COLO829 (cell line): ENCODE results near the gene IFITM5.
"Not testable (repeated sequence)": the region's sequence is repeated elsewhere in the genome, so short reads cannot be mapped to it uniquely, and the experiment has no call there.

Source experiments
- DNase-seq: peaks from one replicate; pipeline ENCODE4 v3.0.0; 2012; ENCODE audit warnings: low spot score

IFITM5 gene

DNA sequence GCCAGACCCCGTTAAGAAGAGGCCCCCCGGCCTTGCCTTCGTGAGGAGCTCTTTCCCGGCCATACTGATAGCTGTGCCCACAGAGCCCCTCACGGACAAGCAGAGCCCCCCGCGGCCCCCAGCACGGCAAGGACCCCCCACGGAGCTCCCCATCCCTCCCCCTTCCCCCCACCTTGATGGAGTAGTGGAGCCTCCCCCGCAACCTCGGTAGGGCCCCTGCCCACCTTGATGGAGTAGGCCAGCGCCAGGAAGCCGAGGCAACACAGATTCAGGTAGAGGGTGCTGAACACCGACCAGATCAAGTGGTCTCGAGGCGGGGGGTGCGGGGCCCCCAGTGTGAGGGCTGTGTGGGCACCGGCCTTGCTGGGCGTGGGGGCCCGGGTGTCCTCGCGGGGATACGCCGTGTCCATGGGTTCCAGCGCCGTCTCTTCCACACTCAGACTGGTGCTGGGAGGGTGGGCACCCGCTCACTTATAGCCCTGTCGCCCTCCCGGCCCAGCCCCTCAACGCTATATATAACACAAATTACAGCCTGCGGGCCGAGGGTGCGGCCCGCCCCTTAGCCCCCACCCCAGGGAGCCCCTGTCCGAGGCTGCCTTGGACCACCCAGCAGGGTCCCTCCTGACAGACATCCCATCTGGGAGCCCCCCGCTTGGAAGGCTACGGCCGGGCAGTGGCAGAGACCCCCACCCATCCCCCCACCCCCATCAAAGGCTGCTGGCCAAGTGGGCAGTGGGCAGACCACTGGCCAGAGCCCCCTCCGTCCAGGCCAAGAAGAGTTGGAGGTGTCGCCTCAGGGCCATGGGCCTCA, at the start of gene IFITM5:
Gene IFITM5 (minus strand): TSS at position 446 of the 811 bp plus-strand sequence. CDS start 36 bp downstream, at position 410.
- DNase-seq: no peak

DNA sequence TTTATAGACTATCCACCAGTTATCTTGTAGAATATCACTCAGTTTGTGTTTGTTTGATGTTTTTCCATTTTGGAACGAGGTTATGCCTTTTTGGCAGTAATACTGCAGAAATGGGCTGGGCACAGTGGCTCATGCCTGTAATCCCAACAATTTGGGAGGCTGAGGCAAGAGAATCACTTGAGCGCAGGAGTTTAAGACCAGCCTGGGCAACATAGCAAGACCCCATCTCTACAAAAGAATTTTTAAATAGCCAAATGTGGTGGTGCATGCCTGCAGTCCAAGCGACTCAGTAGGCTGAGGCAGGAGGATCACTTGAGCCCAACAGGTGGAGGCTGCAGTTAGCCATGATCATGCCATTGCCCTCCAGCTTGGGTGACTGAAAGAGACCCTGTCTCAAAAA, 47.2 kb upstream of the IFITM5 start:
- DNase-seq: no peak

DNA sequence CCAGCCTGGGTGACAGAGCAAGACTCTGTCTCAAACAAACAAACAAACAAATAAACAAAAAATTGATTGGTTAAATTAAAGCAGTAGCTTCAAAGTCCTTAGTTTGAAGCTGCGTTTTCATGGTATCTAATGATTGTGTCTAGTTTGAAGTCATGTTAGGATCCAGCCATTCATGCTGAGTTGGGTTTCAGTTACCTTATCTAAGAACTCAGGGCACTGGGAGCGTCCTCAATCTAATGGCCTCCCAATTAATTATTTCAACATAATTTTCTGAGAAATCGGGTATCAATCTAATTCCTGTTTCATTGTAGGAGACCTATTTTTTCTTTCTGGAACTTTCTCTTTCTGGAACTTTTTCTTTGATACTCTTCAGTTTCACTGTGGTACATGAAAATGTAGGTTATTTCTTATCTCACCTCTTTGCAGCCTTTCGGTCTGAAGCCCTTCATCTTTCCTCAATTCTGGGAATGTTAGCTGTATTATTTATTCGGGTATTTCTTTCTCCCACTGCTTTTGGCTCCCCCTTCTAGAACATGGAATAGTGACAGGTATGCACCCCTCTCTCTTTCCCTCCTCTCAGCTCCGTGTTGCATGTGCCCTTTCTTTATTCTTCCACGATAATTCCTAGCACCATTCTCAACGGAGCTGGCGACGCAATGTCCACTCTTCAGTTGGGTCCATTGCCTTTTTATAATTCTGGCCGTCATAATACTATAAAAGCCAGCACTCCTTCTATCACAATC, 45.7 kb upstream of the IFITM5 start:
- DNase-seq: no peak

GRCh38 chr11:342328-342727, 43.0 kb upstream of the IFITM5 start:
- peak; percentile 94 for DNase-seq

DNA sequence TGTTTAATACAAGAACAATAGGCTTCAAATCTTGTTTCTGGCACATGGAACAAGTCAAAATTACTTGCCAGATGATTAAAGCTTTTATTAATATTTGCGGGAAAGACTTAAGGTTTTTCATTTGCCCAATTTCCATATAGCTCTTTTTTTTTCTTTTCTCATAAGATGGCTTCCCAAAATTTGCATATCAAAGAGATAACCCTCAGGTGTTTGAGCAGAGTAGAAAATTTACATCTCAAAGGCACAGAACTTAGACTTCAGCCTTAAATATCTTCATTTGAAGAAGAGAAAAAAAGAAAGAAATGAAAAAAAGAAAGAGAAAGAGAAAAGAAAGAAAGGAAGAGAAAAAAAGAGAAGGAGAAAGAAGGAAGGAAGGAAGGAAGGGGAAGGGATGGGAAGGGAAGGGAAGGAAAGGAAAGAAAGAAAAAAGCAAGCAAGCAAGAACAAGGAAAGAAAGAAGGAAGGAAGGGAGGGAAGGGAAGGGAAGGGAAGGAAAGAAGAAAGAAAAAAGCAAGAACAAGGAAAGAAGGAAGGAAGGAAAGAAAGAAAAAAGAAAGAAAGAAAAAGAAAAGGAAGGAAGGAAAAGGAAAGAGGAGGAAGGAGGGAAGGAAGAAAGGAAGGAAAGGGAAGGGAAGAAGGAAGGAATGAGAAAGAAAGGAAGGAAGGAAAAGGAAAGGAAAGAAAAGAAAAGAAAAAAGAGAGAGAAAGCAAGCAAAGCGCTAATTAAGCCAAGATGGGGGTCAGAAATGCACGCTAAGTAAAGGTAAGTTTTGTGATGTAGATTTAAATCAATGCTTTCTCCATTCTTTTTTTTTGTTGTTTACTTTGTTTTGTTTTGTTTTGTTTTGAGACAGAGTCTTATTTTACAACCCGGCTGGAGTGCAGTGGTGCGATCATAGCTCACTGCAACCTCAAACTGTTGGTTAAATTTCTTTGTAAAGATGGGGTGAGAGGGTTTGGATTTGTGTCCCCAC, 41.5 kb upstream of the IFITM5 start:
- DNase-seq: no peak

DNA sequence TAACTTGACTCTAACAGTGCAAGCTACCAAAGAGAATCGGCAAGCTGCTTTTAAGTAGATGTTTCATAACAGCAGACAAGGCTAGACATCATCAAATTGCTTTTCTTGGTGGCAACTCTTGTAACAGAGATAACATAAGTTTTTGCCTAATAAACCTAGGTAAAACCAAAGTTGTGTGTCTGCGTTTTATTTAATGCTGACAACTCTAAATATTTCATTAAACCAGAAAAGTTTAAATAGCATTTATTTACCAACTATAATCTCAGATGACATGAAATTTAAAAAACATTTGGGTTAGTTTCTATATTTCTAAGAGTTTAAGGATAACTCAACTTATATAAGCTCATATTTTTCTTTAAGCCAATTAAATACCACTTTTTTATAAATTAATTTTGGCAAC, 40.6 kb upstream of the IFITM5 start:
- no peak for DNase-seq

DNA sequence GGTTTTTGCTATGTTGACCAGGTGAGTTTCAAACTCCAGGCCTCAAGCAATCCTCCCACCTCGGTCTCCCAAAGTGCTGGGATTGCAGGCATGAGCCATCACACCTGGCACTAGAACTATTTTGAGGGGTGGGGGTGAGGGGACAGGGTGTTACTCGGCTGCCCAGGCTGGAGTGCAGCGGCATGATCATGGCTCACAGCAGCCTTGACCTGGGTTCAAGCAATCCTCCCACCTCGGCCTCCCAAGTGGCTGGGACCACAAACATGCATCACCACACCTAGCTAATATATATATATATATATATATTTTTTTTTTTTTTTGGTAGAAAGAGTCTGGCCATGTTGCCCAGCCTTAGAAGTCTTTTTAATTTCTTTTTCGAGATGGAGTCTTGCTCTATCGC, 38.4 kb upstream of the IFITM5 start:
- no peak for DNase-seq

DNA sequence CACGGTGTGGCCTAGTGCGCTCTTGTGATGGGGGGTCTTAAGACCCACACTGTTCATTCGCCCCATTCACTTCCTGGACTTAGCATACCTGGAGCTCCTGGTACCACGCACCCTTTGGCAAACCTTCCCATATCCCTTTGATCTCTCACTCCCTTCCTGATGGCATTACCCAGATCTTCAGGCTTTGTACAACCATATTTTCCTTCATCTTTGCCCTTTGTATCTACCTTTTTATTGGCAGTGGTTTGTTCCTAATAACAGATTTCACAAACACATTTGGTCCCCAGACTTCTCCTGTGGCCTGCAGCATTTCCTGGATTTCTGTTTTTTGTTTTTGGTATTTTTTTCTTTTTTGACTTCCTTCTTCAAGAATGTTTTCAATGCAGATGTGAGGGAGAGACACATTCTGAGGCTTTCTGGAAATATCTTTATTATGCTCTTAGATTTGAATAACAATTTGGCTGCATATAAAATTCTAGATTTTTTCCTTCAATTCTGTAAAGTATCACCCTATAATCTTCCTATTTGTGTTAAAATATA, 37.4 kb upstream of the IFITM5 start:
- no peak for DNase-seq

GRCh38 chr11:335779-336658, 36.7 kb upstream of the IFITM5 start:
- DNase-seq: no peak

- no peak for DNase-seq
These were observed 35.1 kb upstream of the IFITM5 start for GRCh38 chr11:334264-334994.

GRCh38 chr11:333616-334263, 34.4 kb upstream of the IFITM5 start:
- not testable (repeated sequence) for DNase-seq

GRCh38 chr11:332651-333480, 33.5 kb upstream of the IFITM5 start:
- DNase-seq: no peak

DNA sequence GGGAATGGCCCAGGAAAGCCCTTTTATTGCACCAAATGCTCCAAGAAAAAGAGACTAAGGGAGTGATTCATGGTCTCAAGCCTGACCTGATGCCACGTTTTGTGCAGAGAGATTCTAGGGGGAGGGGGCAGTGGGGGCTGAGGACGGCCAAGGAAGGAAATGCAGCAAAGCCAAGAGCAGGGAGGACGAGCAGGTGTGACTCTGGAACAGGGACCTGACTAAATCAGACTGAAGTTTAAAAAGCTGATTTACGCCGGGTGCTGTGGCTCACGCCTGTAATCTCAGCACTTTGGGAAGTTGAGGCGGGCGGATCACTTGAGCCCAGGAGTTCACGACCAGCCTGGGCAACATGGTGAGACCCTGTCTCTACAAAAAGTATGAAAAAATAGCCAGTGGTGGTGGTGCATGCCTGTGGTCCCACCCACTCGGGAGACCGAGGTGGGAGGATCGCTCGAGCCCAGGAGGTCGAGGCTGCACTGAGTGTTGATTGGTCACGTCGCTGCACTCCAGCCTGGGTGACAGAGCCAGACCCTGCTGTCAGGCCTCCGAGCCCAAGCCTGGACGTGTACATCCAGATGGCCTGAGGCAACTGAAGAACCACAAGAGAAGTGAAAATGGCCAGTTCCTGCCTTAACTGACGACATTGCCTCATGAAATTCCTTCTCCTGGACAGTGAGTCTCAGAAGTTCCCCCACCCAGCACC, 32.2 kb upstream of the IFITM5 start:
- DNase-seq: no peak

GRCh38 chr11:330694-331357, 31.5 kb upstream of the IFITM5 start:
- DNase-seq: no peak

DNA sequence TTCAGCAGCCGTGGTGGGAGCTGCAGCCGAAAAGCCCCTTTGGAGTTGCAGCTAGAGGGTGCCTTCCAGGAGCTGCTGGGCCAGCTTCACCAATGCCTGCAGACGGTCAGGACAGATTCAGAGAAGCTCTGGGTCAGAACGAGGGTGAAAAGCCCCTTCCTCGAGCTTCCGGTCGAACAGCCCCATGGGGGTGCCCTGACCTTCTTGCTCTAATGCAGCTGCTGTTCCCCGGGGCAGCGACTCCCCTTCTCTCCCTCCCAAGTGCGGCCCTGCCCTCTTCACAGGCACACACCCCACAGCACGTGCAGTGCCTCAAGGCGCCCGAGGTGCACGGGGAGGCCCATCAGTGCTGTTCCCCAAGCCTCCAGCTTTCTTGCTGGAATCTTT, 31.0 kb upstream of the IFITM5 start:
- no peak for DNase-seq

DNA sequence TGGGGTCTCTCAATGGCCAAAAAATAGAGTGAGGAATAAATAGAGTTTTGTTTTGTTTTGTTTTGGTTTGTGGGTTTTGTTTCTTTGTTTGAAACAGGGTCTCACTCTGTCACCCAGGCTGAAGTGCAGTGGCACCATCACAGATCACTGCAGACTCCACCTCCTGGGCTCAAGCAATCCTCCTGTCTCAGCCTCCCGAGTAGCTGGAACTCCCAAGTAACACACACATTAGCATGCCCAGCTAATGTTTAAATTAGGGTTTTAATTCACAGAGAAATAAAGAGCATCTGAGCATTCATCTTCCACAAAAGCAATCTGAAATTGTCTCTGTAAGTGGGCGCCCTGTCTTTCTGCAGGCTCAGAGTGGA, 30.5 kb upstream of the IFITM5 start:
- DNase-seq: no peak

DNA sequence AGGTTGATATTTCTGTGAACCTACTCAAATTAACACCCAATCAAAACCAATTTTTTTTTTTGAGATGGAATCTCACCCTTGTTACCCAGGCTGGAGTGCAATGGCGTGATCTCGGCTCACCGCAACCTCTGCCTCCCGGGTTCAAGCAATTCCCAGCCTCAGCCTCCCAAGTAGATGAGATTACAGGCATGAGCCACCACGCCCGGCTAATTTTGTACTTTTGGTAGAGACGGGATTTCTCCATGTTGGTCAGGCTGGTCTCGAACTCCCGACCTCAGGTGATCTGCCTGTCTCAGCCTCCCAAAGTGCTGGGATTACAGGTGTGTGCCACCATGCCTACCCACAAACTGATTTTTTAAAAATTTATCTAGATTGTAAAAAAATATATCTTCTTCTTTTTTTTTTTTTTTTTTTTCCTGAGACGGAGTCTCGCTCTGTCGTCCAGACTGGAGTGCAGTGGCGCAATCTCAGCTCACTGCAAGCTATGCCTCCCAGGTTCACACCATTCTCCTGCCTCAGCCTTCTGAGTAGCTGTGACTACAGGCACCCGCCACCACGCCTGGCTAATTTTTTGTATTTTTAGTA, 29.3 kb upstream of the IFITM5 start:
- DNase-seq: not testable (repeated sequence)
